Liver (tissue), 9 donors: ENCODE data around the gene LMAN2. TPM values are rescaled to one million over a fixed set of nuclear protein-coding genes. Genes with fewer than 3 reads are reported as not detected.

Source experiments
- DNase-seq: peaks from one replicate; pipeline ENCODE4 v3.0.0-alpha.2; 2017; ENCODE audit warnings: low spot score
- H3K27ac ChIP-seq, 2 donors: one replicate each; pipeline ENCODE4 v1.7.0; 2013; ENCODE audit warnings: inconsistent platforms in 2 of 2, low read length in 2 of 2, control low read depth in 1 of 2, low read depth in 1 of 2, mild to moderate bottlenecking in 1 of 2
- H3K27me3 ChIP-seq, 4 donors: one replicate each; pipeline versions ENCODE4 v1.6.1 to v1.7.0; 2013; ENCODE audit warnings: low read length in 3 of 4, inconsistent platforms in 1 of 4, mild to moderate bottlenecking in 1 of 4, moderate library complexity in 1 of 4; ENCODE audit not compliant: control insufficient read depth in 4 of 4, insufficient read depth in 4 of 4
- H3K36me3 ChIP-seq, 4 donors: one replicate each; pipeline versions ENCODE4 v1.6.1 to v1.7.0; 2013; ENCODE audit warnings: low read length in 3 of 4, mild to moderate bottlenecking in 3 of 4, low read depth in 1 of 4, moderate library complexity in 1 of 4; ENCODE audit not compliant: control insufficient read depth in 4 of 4, insufficient read depth in 3 of 4
- H3K4me1 ChIP-seq, 4 donors: one replicate each; pipeline versions ENCODE4 v1.6.1 to v1.7.0; 2013; ENCODE audit warnings: low read length in 3 of 4, mild to moderate bottlenecking in 3 of 4, moderate library complexity in 1 of 4; ENCODE audit not compliant: control insufficient read depth in 4 of 4, insufficient read depth in 4 of 4
- H3K4me3 ChIP-seq, 3 donors: one replicate each; pipeline versions ENCODE4 v1.6.1 to v1.7.0; 2013; ENCODE audit warnings: low read length in 3 of 3, control low read depth in 1 of 3, low read depth in 1 of 3, mild to moderate bottlenecking in 1 of 3
- H3K9ac ChIP-seq, 2 donors: one replicate each; pipeline ENCODE4 v1.7.0; 2013; ENCODE audit warnings: low read length in 2 of 2, mild to moderate bottlenecking in 2 of 2, moderate library complexity in 2 of 2, control low read depth in 1 of 2, low read depth in 1 of 2
- H3K9me3 ChIP-seq, 4 donors: one replicate each; pipeline versions ENCODE4 v1.6.1 to v1.7.0; 2013; ENCODE audit warnings: low read length in 3 of 4; ENCODE audit not compliant: control insufficient read depth in 4 of 4
- ATF3 ChIP-seq: IDR thresholded peaks from 2 replicates; pipeline ENCODE4 v1.6.1; 2016; ENCODE audit warnings: antibody characterized with exemption
- CTCF ChIP-seq: fragments of 150-350 bp; IDR thresholded peaks from 2 replicates; pipeline ENCODE4 v1.5.1; 2017; ENCODE audit warnings: improper control_type of control experiment, low read depth, low read length; ENCODE audit not compliant: missing input control
- FOXA1 ChIP-seq: IDR thresholded peaks from 2 replicates; pipeline ENCODE4 v1.6.1; 2016; ENCODE audit warnings: antibody characterized with exemption
- FOXA2 ChIP-seq: IDR thresholded peaks from 2 replicates; pipeline ENCODE4 v1.6.1; 2016; ENCODE audit warnings: antibody characterized with exemption
- GABPA ChIP-seq, 2 donors: IDR thresholded peaks in 1 of 2; conservative IDR thresholded peaks in 1 of 2; 2 replicates each; pipeline ENCODE4 v1.6.1; 2016; ENCODE audit warnings: antibody characterized with exemption in 2 of 2, mild to moderate bottlenecking in 1 of 2, moderate library complexity in 1 of 2
- HNF4A ChIP-seq, 2 donors: conservative IDR thresholded peaks; 2 replicates each; pipeline ENCODE4 v1.6.1; 2016; ENCODE audit warnings: antibody characterized with exemption in 2 of 2, mild to moderate bottlenecking in 2 of 2
- HNF4G ChIP-seq: IDR thresholded peaks from 2 replicates; pipeline ENCODE4 v1.6.1; 2016; ENCODE audit warnings: antibody characterized with exemption
- JUND ChIP-seq, 2 donors: IDR thresholded peaks; 2 replicates each; pipeline ENCODE4 v1.6.1; 2016; ENCODE audit warnings: antibody characterized with exemption in 2 of 2
- NR2F2 ChIP-seq: IDR thresholded peaks from 2 replicates; pipeline ENCODE4 v1.6.1; 2016; ENCODE audit warnings: antibody characterized with exemption
- RAD21 ChIP-seq, 2 donors: IDR thresholded peaks; 2 replicates each; pipeline ENCODE4 v1.6.1; 2016; ENCODE audit warnings: antibody characterized with exemption in 2 of 2, mild to moderate bottlenecking in 2 of 2
- REST ChIP-seq: IDR thresholded peaks from 2 replicates; pipeline ENCODE4 v1.6.1; 2016; ENCODE audit warnings: antibody characterized with exemption, mild to moderate bottlenecking
- SP1 ChIP-seq: IDR thresholded peaks from 2 replicates; pipeline ENCODE4 v1.6.1; 2018; ENCODE audit warnings: antibody characterized with exemption, mild to moderate bottlenecking
- TAF1 ChIP-seq: conservative IDR thresholded peaks from 2 replicates; pipeline ENCODE4 v1.6.1; 2016; ENCODE audit warnings: antibody characterized with exemption, mild to moderate bottlenecking
- YY1 ChIP-seq: IDR thresholded peaks from 2 replicates; pipeline ENCODE4 v1.6.1; 2016; ENCODE audit warnings: antibody characterized with exemption, mild to moderate bottlenecking
- WGBS: extraction: QIAGEN DNeasy Blood & Tissue Kit; methylation state at CpG from one replicate; pipeline ENCODE4 v1.1.7; 2013; 5-methylcytosine and 5-hydroxymethylcytosine counted together
- polyA plus RNA-seq, 2 donors: library from polyadenylated mRNA; stranded (reverse) in 1 of 2; unstranded in 1 of 2; fragments of 200-250 nt in 1 of 2; fragments of >200 nt in 1 of 2; fragmentation: Nextera tagmentation in 1 of 2; extraction: Ambion mirVana in 1 of 2; gene quantifications; one replicate each; pipeline versions ENCODE4 v1.2.1 to v1.2.3, GENCODE V29; 2013 to 2015
- total RNA-seq, 2 donors: library from RNA; depleted of rRNA; stranded (reverse); fragments of >200 nt; gene quantifications; one replicate each; pipeline ENCODE4 v1.2.3, GENCODE V29; 2014
- TF ChIP-seq, protein P1 (sequence below): IDR thresholded peaks from 2 replicates; pipeline ENCODE4 v1.6.1; 2016; ENCODE audit warnings: antibody characterized with exemption
- TF ChIP-seq, protein P2 (sequence below): IDR thresholded peaks from 2 replicates; pipeline ENCODE4 v1.6.1; 2016; ENCODE audit warnings: antibody characterized with exemption
- donor health status: healthy.
- donor health status: healthy.
- donor health status: healthy.
- donor health status: healthy.
- donor health status: healthy.

LMAN2 gene
- total and polyA plus RNA-seq, 4 donors, result 243 to 478 (median 364) TPM

GRCh38 chr5:177393990-177394389 is 42.5 kb upstream of the LMAN2 start:
- no peak for TF ChIP-seq SP1
- TF ChIP-seq CTCF, result no peak
- no peak for TF ChIP-seq YY1
- TF ChIP-seq GABPA (IDR thresholded peaks at IDR 0.05 in 1 of 2, conservative IDR thresholded peaks at IDR 0.05 in 1 of 2), result no peak
- no peak for TF ChIP-seq FOXA2
- no peak for TF ChIP-seq ATF3
- TF ChIP-seq, protein P1, sequence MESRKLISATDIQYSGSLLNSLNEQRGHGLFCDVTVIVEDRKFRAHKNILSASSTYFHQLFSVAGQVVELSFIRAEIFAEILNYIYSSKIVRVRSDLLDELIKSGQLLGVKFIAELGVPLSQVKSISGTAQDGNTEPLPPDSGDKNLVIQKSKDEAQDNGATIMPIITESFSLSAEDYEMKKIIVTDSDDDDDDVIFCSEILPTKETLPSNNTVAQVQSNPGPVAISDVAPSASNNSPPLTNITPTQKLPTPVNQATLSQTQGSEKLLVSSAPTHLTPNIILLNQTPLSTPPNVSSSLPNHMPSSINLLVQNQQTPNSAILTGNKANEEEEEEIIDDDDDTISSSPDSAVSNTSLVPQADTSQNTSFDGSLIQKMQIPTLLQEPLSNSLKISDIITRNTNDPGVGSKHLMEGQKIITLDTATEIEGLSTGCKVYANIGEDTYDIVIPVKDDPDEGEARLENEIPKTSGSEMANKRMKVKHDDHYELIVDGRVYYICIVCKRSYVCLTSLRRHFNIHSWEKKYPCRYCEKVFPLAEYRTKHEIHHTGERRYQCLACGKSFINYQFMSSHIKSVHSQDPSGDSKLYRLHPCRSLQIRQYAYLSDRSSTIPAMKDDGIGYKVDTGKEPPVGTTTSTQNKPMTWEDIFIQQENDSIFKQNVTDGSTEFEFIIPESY, result no peak
- TF ChIP-seq HNF4A (conservative IDR thresholded peaks at IDR 0.05), result no peak
- no peak for TF ChIP-seq JUND (IDR thresholded peaks at IDR 0.05)
- no peak for TF ChIP-seq RAD21 (IDR thresholded peaks at IDR 0.05)
- TF ChIP-seq NR2F2, result no peak
- no peaks in the 10 kb centered on the region for H3K4me1 ChIP-seq
- DNase-seq, result no peak
- H3K9me3 ChIP-seq, result no peaks in the 10 kb centered on the region
- no peak overlapping the region for H3K4me3 ChIP-seq
- no peaks in the 10 kb centered on the region for H3K27me3 ChIP-seq
- H3K27ac ChIP-seq, result no peak overlapping the region
- 82% methylated on average over 5 of the region's 5 CpGs for WGBS
- no peak overlapping the region for H3K9ac ChIP-seq
- H3K36me3 ChIP-seq, result no peaks in the 10 kb centered on the region

DNA sequence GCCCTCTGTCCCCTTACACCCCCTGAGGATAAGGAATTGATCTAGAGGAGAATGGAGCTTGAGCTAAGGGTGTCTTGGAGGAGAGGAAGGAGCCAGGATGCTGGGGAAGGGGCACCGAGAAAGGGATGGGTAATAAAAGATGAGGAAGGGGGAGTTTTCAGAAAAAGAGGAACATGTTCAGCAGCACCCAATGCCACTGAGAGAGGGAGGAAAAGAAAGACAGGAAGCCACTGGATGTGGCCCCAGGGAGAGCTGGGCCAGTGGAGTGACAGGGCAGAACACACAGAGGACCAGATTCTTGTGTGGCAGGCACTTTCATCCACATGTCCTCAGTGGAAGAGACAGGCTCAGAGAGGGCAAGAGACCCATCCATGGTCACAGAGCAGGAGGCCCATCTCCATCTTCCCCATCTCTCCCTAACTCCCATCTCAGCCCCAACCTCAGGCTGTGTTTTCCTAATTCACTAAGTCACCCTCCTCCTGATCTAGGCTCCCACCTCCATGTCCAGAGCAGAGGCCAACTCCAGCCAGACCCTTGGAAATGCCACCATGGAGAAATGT is 41.8 kb upstream of the LMAN2 start:
- 81% methylated on average over 1 of the region's 1 CpG for WGBS
- no peak for DNase-seq
- H3K4me3 ChIP-seq, result no peak overlapping the region
- H3K27ac ChIP-seq, result no peak overlapping the region
- H3K9ac ChIP-seq, result no peak overlapping the region
- H3K27me3 ChIP-seq, result no peaks in the 10 kb centered on the region
- no peaks in the 10 kb centered on the region for H3K36me3 ChIP-seq
- H3K9me3 ChIP-seq, result no peaks in the 10 kb centered on the region
- TF ChIP-seq, protein P2, sequence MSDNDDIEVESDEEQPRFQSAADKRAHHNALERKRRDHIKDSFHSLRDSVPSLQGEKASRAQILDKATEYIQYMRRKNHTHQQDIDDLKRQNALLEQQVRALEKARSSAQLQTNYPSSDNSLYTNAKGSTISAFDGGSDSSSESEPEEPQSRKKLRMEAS, result no peak
- TF ChIP-seq FOXA2 (no peak), HNF4A (conservative IDR thresholded peaks at IDR 0.05) (no peak), RAD21 (IDR thresholded peaks at IDR 0.05) (no peak), FOXA1 (no peak), TAF1 (no peak), GABPA (IDR thresholded peaks at IDR 0.05 in 1 of 2, conservative IDR thresholded peaks at IDR 0.05 in 1 of 2) (no peak), HNF4G (no peak), REST (no peak), NR2F2 (no peak)
- TF ChIP-seq, protein P1, result no peak
- no peaks in the 10 kb centered on the region for H3K4me1 ChIP-seq
